Upper lobe of right lung (tissue), 1 donor: ENCODE data around the gene PTHLH. TPM values are rescaled to one million over a fixed set of nuclear protein-coding genes. Genes with fewer than 3 reads are reported as not detected.

Experiments used
- ATAC-seq: fragments of 200-7000 bp; cut with Tn5 transposase; one replicate; pipeline ENCODE4 v1.9.1; 2020; ENCODE audit warnings: mild to moderate bottlenecking, moderate library complexity
- DNase-seq: peaks from one replicate; pipeline ENCODE4 v3.0.0-alpha.2; 2020
- H3K27ac ChIP-seq: fragments of 200-600 bp; one replicate; pipeline ENCODE4 v1.8.0; 2022
- H3K27me3 ChIP-seq: fragments of 200-600 bp; one replicate; pipeline ENCODE4 v1.8.0; 2022; ENCODE audit warnings: mild to moderate bottlenecking
- H3K36me3 ChIP-seq: fragments of 200-600 bp; one replicate; pipeline ENCODE4 v1.8.0; 2022
- H3K4me1 ChIP-seq: fragments of 200-600 bp; one replicate; pipeline ENCODE4 v1.8.0; 2022
- H3K4me3 ChIP-seq: fragments of 200-600 bp; one replicate; pipeline ENCODE4 v1.8.0; 2022; ENCODE audit warnings: mild to moderate bottlenecking
- H3K9me3 ChIP-seq: fragments of 200-600 bp; one replicate; pipeline ENCODE4 v1.8.0; 2022
- CTCF ChIP-seq: fragments of 200-600 bp; IDR thresholded peaks from one replicate; pipeline ENCODE4 v1.8.0; 2022; ENCODE audit warnings: antibody characterized with exemption
- intact Hi-C: fragments of 100-400 bp; cut with DNase I; formaldehyde crosslinking; loops from one replicate; pipeline ENCODE4 v1.11.0; 2022
- total RNA-seq: library from RNA; stranded (reverse); fragmentation: NEBNext Ultra II Directional; extraction: Animal tissue kit (Norgen Biotek cat#: 25700); gene quantifications from one replicate; pipeline ENCODE4 v1.2.1, GENCODE V29; 2021
- donor health status: DM: no; HTN: yes; CAD: no; lungs with severe emphysema.

PTHLH gene
- total RNA-seq, 1 donor from 2014 or later = 1.9 TPM

- no peak overlapping the region for H3K27ac ChIP-seq
- H3K36me3 ChIP-seq = no peaks in the 10 kb centered on the region
- no peaks in the 10 kb centered on the region for H3K4me1 ChIP-seq
- DNase-seq = no peak
- no peak for TF ChIP-seq CTCF
- no peaks in the 10 kb centered on the region for H3K27me3 ChIP-seq
- H3K4me3 ChIP-seq = no peak overlapping the region
- ATAC-seq = no peak
- no peaks in the 10 kb centered on the region for H3K9me3 ChIP-seq
- intact Hi-C loops = no loop called here
Measured at GRCh38 chr12:27940245-27940644, 32.3 kb downstream of the PTHLH start.

DNA sequence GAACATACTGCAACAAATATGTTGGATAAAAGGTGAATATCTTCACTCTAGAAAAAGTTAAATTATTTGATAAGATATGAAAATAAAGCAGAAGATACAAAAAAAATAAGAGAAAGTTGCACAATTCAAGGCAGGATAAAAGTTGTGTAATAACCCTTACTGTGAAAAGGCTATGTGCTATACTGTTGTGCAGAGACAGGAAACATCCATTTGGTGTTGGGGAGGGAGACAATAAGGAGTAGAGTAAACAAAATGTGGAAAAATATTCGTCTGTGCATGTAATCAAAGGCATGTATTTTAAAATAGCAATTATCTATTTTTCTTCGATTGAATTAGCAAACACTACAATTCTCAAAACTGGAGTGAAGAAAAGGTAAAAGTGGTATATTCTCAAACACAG, 34.8 kb downstream of the PTHLH start:
- intact Hi-C loops = loop anchor here (10.0 kb wide), 1 partner anchor 203 kb away; no protein-coding TSS in a partner anchor
- ATAC-seq (no peak), DNase-seq (no peak)
- no peaks in the 10 kb centered on the region for H3K27me3 ChIP-seq
- H3K4me1 ChIP-seq = no peaks in the 10 kb centered on the region
- H3K36me3 ChIP-seq = no peaks in the 10 kb centered on the region
- no peak for TF ChIP-seq CTCF
- H3K4me3 ChIP-seq = no peak overlapping the region
- H3K27ac ChIP-seq = no peak overlapping the region
- no peaks in the 10 kb centered on the region for H3K9me3 ChIP-seq

GRCh38 chr12:27936196-27936595, 36.3 kb downstream of the PTHLH start:
- intact Hi-C loops = loop anchor here (10.0 kb wide), 1 partner anchor 201 kb away; no protein-coding TSS in a partner anchor
- DNase-seq (no peak), ATAC-seq (no peak)
- no peaks in the 10 kb centered on the region for H3K4me1 ChIP-seq
- H3K36me3 ChIP-seq = no peaks in the 10 kb centered on the region
- H3K9me3 ChIP-seq = no peaks in the 10 kb centered on the region
- TF ChIP-seq CTCF = no peak
- H3K27ac ChIP-seq = no peak overlapping the region
- no peak overlapping the region for H3K4me3 ChIP-seq
- no peaks in the 10 kb centered on the region for H3K27me3 ChIP-seq

DNA sequence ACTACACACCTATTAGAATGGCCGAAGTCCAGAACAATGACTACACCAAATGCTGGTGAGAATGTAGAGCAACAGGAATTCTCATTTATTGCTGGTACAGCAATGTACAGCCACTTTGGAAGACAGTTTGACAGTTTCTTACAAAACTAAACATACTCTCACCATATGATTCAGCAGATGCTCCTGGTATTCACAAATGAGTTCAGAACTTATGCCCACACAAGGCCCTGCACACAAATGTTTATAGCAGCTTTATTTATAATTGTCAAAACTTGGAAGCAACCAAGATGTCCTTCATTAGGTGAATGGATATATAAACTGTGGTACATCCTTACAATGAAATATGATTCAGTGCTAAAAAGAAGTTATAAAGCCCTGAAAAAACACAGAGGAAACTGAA, 38.3 kb downstream of the PTHLH start:
- Histone ChIP-seq H3K4me3 (no peak overlapping the region), H3K4me1 (no peaks in the 10 kb centered on the region), H3K27ac (no peak overlapping the region), H3K9me3 (no peaks in the 10 kb centered on the region), H3K27me3 (no peaks in the 10 kb centered on the region), H3K36me3 (no peaks in the 10 kb centered on the region)
- no peak for TF ChIP-seq CTCF
- intact Hi-C loops = loop anchor here (10.0 kb wide), 1 partner anchor 199 kb away; no protein-coding TSS in a partner anchor
- ATAC-seq (no peak), DNase-seq (no peak)

- TF ChIP-seq CTCF = no peak
Measured at GRCh38 chr12:27931390-27931789, 41.1 kb downstream of the PTHLH start.

GRCh38 chr12:27927347-27927746, 45.2 kb downstream of the PTHLH start:
- intact Hi-C loops = no loop called here
- Histone ChIP-seq H3K27ac (no peak overlapping the region), H3K27me3 (no peaks in the 10 kb centered on the region), H3K36me3 (no peaks in the 10 kb centered on the region), H3K4me3 (no peak overlapping the region), H3K4me1 (no peaks in the 10 kb centered on the region), H3K9me3 (no peaks in the 10 kb centered on the region)
- DNase-seq = no peak
- no peak for ATAC-seq
- TF ChIP-seq CTCF = no peak

More at GRCh38 chr12:27931390-27931789, 41.1 kb downstream of the PTHLH start:
- H3K27me3 ChIP-seq = no peaks in the 10 kb centered on the region
- DNase-seq = no peak
- no peak for ATAC-seq
- H3K4me1 ChIP-seq = no peaks in the 10 kb centered on the region
- no peaks in the 10 kb centered on the region for H3K36me3 ChIP-seq
- H3K4me3 ChIP-seq = no peak overlapping the region
- no peaks in the 10 kb centered on the region for H3K9me3 ChIP-seq
- H3K27ac ChIP-seq = no peak overlapping the region
- intact Hi-C loops = loop anchor here (10.0 kb wide), 1 partner anchor 197 kb away; no protein-coding TSS in a partner anchor
